ENCODE data around the gene DHRS3.

The DHRS3 gene

DNA sequence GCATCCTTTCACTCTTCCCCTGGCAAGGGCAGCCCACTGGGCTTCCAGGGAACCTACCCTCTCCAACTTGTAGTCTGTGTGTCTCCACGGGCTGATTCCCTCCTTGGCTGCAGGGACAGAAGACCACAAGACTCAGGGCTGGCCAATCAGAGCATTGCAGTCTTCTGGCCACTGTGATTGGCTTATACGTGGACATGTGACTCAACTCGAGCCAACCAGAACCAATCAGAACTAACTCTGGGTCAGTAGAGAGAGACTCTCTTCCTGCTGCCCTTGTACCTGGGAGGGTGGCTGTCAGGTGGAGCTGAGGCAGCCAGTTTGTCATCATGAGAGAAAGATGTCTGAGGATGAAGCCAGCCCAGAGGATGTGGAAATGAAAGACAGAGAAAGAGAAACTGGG lies 64.0 kb downstream of the DHRS3 start:
- DNase-seq (ENCODE audit: low spot score), result no peak

- DNase-seq (ENCODE audit: low spot score), result no peak
Observed at GRCh38 chr1:12552951-12553921, 64.8 kb downstream of the DHRS3 start.

GRCh38 chr1:12552111-12552888 lies 65.7 kb downstream of the DHRS3 start:
- no peak for DNase-seq (ENCODE audit: low spot score)

- no peak for DNase-seq (ENCODE audit: low spot score)
Observed at GRCh38 chr1:12551584-12551983, 66.4 kb downstream of the DHRS3 start.

DNA sequence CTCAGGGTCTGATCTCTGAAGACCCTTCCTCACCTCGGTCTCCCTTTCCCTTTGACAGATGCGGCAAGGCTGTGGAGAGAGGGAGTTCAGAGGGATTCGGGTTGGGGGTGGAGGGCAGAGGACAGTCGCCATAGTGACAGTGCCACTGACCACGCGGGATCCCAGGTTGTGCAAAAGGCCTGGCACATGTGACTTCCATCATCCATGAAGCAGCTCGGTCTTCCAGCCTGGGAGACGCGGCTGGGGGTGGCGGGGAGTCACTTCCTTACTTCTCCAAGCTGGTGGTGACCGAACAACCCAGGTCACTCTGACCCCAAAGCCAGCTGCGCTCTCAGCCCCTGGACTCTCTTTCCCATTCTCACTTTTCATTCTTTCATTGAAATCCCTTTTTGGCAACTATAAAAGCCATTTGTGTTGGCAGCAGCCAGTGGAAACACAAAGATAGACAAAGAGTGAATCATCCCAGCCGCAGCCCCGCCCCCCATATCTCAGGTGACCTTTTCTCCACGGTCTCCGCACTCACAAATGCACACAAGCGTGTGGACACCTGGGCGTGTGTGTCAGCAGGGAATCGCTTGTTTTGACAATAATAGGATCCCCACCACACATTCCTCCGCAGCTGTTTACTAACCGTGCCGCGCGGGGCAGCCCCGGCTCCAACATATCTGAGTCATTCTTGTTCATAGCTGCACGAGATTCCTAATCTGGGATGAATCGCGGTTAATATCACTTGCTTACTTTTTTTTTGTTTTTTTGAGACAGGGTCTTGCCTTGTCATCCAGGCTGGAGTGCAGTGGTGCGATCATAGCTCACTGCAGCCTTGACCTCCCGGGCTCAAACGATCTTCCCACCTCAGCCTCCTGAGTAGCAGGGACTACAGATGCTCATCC lies 68.3 kb downstream of the DHRS3 start:
- peak; percentile 89 for DNase-seq (ENCODE audit: low spot score)

DNA sequence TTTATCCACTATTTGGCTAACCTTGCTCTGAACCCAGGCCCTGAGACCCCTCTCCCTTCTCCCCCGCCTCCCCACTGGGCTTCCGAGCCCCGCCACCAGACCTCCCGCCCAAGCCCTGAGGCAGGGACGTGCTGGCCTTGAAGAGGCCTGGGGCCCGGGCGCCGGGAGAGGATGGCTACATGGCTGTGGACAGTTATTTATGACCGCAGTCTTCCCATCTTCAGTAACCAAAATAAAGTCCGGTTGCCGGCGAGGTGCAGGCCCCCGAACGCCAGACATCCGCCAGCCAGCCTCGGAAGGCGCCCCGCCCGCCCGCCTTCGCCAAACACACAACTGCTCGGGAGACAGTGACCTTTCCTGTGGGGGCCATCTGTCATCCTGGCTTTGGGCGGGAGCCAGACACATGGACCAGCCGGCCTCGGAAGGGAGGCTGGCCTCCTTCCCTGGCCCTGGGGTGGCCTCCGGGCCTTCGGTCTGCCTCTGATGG lies 69.0 kb downstream of the DHRS3 start:
- DNase-seq (ENCODE audit: low spot score), result peak; percentile 61

DNA sequence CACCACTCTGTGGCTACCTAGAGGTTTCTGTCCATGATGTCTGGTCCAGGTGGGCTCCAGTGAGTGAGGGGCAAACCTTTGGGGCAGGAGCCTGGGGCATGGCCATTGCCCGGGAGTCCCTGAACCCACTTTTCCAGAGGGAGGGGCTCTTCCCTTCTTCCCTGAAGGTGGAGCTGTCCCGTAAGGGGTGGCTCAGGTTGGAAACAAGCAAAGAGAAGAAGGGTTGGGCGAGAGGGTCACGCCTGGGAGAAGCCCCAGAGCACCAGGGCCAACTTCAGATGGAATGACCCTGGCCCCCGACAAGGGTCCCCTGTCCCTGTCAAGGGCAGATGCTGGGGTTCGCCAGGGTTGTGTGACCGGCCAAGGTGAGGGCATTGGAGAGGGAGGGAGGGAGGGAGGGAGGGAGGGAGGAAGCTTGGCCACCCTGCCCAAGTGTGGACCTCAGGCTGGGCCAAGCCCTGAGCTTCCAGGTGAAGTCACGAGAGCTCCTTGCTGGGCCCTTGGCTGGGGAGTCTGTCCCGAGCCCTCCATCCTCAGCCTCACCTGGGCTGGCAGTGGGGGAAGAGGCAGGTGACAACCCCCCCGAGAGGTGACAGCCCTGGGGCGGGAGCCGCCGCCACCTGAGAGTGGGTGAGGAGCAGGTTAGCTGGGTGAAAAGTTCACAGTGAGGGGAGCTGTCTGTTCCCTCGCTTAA lies 69.6 kb downstream of the DHRS3 start:
- no peak for DNase-seq (ENCODE audit: low spot score)

DNA sequence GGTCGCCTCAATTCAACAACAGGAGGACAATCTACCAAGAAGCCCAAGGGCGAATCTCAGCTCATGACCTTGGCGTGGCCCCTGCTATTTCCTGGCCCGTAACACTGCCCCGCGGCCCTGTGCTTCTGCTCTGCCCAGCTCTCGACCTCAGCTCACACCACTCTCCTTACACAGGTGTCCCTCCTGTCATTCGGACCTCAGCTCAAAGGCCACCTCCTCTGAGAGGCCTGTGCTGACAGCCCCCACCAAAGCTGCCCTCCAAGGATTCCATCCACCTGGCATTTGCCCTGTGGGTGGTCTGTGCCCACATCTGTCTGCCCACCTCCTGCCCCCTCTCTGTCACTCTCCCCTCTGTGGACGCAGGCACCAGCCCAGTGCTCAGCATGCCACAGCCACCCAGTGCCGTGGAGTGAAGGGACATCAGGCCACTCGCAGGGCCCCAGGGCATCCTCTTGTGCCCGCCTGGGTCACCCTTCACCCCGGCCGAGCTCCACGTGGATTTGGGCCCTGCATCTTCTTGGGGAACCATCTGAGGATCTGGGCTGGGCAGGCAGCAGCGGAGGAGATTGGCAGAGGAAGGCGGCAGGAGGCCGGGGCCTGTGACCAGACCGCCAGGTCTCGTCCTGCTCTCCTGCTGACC lies 70.3 kb downstream of the DHRS3 start:
- DNase-seq (ENCODE audit: low spot score), result no peak

- DNase-seq (ENCODE audit: low spot score), result no peak
Observed at GRCh38 chr1:12546771-12547585, 71.0 kb downstream of the DHRS3 start.

GRCh38 chr1:12544992-12545391 lies 73.0 kb downstream of the DHRS3 start:
- no peak for DNase-seq (ENCODE audit: low spot score)

DNA sequence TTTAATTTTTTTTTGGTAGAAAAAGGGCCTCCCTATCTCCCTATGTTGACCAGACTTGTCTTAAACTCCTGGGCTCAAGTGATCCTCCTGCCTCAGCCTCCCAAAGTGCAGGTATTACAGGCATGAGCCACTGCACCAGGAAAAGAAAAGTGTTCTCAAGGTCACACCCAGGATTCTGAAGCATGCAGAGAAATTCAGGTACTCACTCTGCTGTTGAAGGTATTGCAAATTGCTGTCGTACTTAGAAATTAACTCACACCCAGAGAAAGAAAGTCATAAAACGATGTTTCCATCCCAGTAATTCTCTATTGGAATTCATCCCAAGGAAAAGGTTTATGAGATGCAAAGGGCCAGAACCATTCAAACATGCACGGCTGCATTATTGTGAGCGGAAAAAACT lies 73.7 kb downstream of the DHRS3 start:
- no peak for DNase-seq (ENCODE audit: low spot score)

GRCh38 chr1:12543740-12544154 lies 74.3 kb downstream of the DHRS3 start:
- DNase-seq (ENCODE audit: low spot score), result no peak

- DNase-seq (ENCODE audit: low spot score), result no peak
Observed at GRCh38 chr1:12542616-12543592, 75.1 kb downstream of the DHRS3 start.

GRCh38 chr1:12542138-12542465 lies 75.9 kb downstream of the DHRS3 start:
- DNase-seq (ENCODE audit: low spot score), result no peak

- DNase-seq (ENCODE audit: low spot score), result no peak
Observed at GRCh38 chr1:12541274-12542137, 76.5 kb downstream of the DHRS3 start.

DNA sequence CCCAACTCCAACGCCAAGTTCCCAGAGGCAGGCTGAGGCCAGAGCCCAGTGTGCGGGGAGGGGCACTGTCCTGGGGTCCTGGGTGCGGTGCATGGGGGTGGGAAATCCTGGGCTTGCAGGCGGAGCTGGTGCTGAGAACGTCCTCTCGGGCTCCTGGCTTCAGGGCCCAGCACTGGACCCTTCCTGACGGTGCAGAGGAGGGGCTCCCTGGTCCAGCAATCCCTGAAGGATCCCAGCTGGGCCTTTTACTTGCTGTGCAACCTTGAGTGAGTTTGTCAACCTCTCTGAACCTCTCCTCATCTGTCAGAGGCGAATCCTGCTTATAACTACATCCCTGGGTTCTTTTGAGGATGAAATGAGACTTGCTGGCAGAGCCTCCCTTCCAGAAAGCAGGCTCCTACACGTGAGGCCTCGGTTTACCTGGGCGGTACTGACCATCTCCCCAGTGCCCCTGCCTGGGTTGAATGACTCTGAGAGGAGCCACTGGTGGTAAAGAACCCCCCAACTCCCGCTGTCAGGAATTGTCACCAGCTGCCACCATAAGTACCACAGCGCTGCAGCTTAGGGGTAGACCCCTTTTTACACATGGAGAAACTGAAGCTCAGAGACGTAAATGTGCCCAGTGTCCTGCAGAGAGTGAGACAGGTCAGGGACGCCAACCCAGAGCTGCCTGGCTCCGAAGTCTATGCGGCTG lies 77.3 kb downstream of the DHRS3 start:
- DNase-seq (ENCODE audit: low spot score), result no peak

All from kidney capillary endothelial cell (primary cell).